Measurements from ENCODE around the gene VPS13C.

VPS13C gene

DNA sequence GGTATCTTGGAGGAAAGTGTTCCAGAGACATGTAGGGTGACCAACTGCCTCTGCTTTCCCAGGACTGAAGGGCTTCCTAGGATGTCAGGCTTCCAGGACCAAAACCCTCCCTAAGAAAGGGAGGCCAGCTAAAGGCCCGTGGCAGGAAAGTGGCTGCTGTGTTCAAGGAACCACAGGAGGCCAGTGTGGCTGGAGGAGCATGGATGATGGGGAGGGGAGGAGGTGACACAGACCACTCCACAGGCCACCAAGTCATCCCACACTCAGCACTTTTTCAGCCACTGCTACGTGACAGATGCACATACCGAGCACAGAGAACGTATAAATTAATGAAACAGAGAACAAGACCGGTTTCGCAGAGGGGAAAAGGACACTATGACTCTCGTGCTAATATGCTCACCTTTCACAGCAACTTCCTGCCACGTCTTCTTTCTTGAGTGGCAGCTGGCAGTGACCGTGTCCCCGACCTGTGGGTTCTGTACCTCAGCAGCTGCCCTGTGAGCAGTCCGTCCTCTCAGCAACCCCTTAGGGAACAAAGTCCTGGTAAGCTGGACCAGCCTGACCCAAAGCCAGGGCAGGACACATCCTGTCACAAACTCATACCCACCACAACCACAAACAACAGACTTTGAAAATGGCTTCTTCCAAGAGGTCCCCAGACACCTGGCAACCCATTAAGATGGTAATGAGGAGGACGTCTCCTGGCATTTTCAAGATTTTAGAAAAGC is 244.7 kb downstream of the VPS13C start:
- no peak for FAIRE-seq

GRCh38 chr15:61812476-61812875 is 247.8 kb downstream of the VPS13C start:
- no peak for FAIRE-seq

GRCh38 chr15:61811952-61812351 is 248.3 kb downstream of the VPS13C start:
- no peak for FAIRE-seq

- no peak for FAIRE-seq
These were observed 251.0 kb downstream of the VPS13C start for GRCh38 chr15:61809216-61809615.

GRCh38 chr15:61807281-61807929 is 252.8 kb downstream of the VPS13C start:
- FAIRE-seq, result no peak

Data from G401.6 (cell line).